HepG2 (cell line): ENCODE data around the gene TMEM269.

ENCODE experiments used
- FOXA1 ChIP-seq, 2 experiments: fragments of 450-650 bp in 1 of 2; sonication (generic) in 1 of 2; formaldehyde crosslinking in 1 of 2; IDR thresholded peaks; 2 replicates each; pipeline versions ENCODE4 v1.4.0 to v1.6.1; 2016 to 2020; ENCODE audit warnings: missing genetic modification reagents in 1 of 2
- GABPA ChIP-seq, 2 experiments: IDR thresholded peaks; 2 replicates each; pipeline ENCODE4 v1.6.1; 2011 to 2016; ENCODE audit warnings: low read depth in 2 of 2, low read length in 1 of 2, missing biosample characterization in 1 of 2, missing genetic modification characterization in 1 of 2
- GFI1 ChIP-seq: sonication (generic); formaldehyde crosslinking; IDR thresholded peaks from 2 replicates; pipeline ENCODE4 v1.5.0; 2020; ENCODE audit warnings: missing genetic modification reagents, mild to moderate bottlenecking, borderline replicate concordance
- HOXA7 ChIP-seq: sonication (generic); formaldehyde crosslinking; IDR thresholded peaks from 2 replicates; pipeline ENCODE4 v1.8.1; 2022; ENCODE audit warnings: mild to moderate bottlenecking, missing genetic modification reagents, moderate library complexity
- MTA1 ChIP-seq: sonication (generic); formaldehyde crosslinking; IDR thresholded peaks from 2 replicates; pipeline ENCODE4 v1.4.0; 2020; ENCODE audit warnings: missing genetic modification reagents, mild to moderate bottlenecking, borderline replicate concordance
- NBN ChIP-seq: fragments of 450-650 bp; conservative IDR thresholded peaks from 2 replicates; pipeline ENCODE4 v1.6.1; 2017
- ZNF737 ChIP-seq: sonication (generic); formaldehyde crosslinking; IDR thresholded peaks from 2 replicates; pipeline ENCODE4 v1.5.0; 2020; ENCODE audit warnings: missing genetic modification reagents, mild to moderate bottlenecking, borderline replicate concordance

DNA sequence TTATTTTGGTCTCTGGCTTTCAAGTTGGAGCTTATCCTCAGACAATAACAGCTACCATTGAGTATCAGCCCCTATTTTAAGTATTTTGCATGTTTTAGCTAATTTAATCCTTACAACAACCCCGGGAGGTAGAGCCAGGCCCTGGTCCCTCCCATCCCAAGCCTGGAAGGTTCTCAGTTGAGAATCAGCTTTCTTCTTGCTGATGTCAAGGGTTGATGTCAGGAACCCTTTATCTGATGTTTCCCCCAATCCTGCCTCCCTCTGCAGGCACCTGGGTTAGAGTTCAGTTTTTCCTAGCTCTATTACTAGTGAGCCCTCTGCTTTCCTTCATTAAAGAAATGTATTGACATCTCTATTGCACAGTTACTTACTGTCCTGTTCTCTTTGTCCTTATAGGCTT is 36.0 kb downstream of the TMEM269 start:
- no peak for TF ChIP-seq HOXA7
- no peak for TF ChIP-seq NBN
- no peak for TF ChIP-seq MTA1 (CRISPR knock-in tag)
- no peak for TF ChIP-seq FOXA1 (IDR thresholded peaks at IDR 0.05)
- TF ChIP-seq FOXA1 (CRISPR knock-in tag; IDR thresholded peaks at IDR 0.05) = no peak
- TF ChIP-seq ZNF737 (CRISPR knock-in tag) = no peak
- TF ChIP-seq GABPA (IDR thresholded peaks at IDR 0.05; ENCODE audit: low read depth, low read length) = no peak
- TF ChIP-seq GABPA (CRISPR knock-in tag; IDR thresholded peaks at IDR 0.05; ENCODE audit: low read depth) = no peak
- TF ChIP-seq GFI1 = no peak
